K562 (cell line): ENCODE measurements around the gene AGPAT2. TPM values are rescaled to one million over a fixed set of nuclear protein-coding genes. Genes with fewer than 3 reads are reported as not detected.
A peak's percentile ranks its signal among the peaks of the same experiment; 100 is the strongest.

ENCODE experiments used
- BHLHE40 ChIP-seq: IDR thresholded peaks from 2 replicates; pipeline ENCODE4 v1.6.1; 2011; ENCODE audit warnings: low read length, improper control_type of control experiment
- C11orf30 ChIP-seq: fragments of 450-650 bp; IDR thresholded peaks from 2 replicates; pipeline ENCODE4 v1.6.1; 2016; ENCODE audit warnings: low read depth, mild to moderate bottlenecking
- CSDE1 ChIP-seq, 2 experiments: fragments of 450-650 bp; IDR thresholded peaks; 2 replicates each; pipeline ENCODE4 v1.6.1; 2016; ENCODE audit warnings: mild to moderate bottlenecking in 1 of 2
- DPF2 ChIP-seq: fragments of 450-650 bp; IDR thresholded peaks from 2 replicates; pipeline ENCODE4 v1.6.1; 2016
- MBD2 ChIP-seq: sonication (generic); IDR thresholded peaks from 2 replicates; pipeline ENCODE4 v1.6.1; 2016; ENCODE audit warnings: low read depth, borderline replicate concordance
- MYBL2 ChIP-seq, 2 experiments: fragments of 450-650 bp in 1 of 2; sonication (generic) in 1 of 2; formaldehyde crosslinking in 1 of 2; IDR thresholded peaks; 2 replicates each; pipeline versions ENCODE4 v1.6.1 to v1.8.1; 2017 to 2022; ENCODE audit warnings: borderline replicate concordance in 1 of 2, inconsistent platforms in 1 of 2, low read depth in 1 of 2, mild to moderate bottlenecking in 1 of 2, missing genetic modification reagents in 1 of 2, moderate library complexity in 1 of 2
- NFE2L1 ChIP-seq: fragments of 450-650 bp; IDR thresholded peaks from 2 replicates; pipeline ENCODE4 v1.6.1; 2016; ENCODE audit warnings: missing genetic modification characterization, low read depth, mild to moderate bottlenecking, missing compliant biosample characterization, moderate library complexity, borderline replicate concordance
- REST ChIP-seq, 2 experiments: fragments of 450-650 bp; formaldehyde crosslinking in 1 of 2; IDR thresholded peaks; 2 replicates each; pipeline versions ENCODE4 v1.4.0 to v1.6.1; 2014 to 2020; ENCODE audit warnings: mild to moderate bottlenecking in 2 of 2, borderline replicate concordance in 1 of 2, low read depth in 1 of 2
- STAT5A ChIP-seq: IDR thresholded peaks from 2 replicates; pipeline ENCODE4 v1.6.1; 2012; ENCODE audit warnings: low read length, inconsistent platforms, borderline replicate concordance
- STAT6 ChIP-seq: sonication (generic); formaldehyde crosslinking; IDR thresholded peaks from 2 replicates; pipeline ENCODE4 v1.8.1; 2023; ENCODE audit warnings: mild to moderate bottlenecking, missing genetic modification reagents
- TBP ChIP-seq: optimal IDR thresholded peaks from 2 replicates; pipeline ENCODE3; 2011; ENCODE audit warnings: low read depth, low read length, improper control_type of control experiment
- THRA ChIP-seq: fragments of 450-650 bp; IDR thresholded peaks from 2 replicates; pipeline ENCODE4 v1.6.1; 2017; ENCODE audit warnings: mild to moderate bottlenecking, moderate library complexity
- YY1 ChIP-seq, 3 experiments: IDR thresholded peaks; 2 replicates each; pipeline ENCODE4 v1.6.1; 2011; ENCODE audit warnings: low read length in 2 of 3, mild to moderate bottlenecking in 2 of 3, moderate library complexity in 2 of 3, borderline replicate concordance in 1 of 3, control low read depth in 1 of 3, low read depth in 1 of 3; ENCODE audit not compliant: insufficient read depth in 3 of 3, insufficient replicate concordance in 2 of 3, control insufficient read depth in 1 of 3, insufficient read length in 1 of 3; ENCODE audit errors: extremely low read depth in 1 of 3
- ZBTB17 ChIP-seq: fragments of 450-650 bp; formaldehyde crosslinking; IDR thresholded peaks from 2 replicates; pipeline ENCODE4 v1.4.0; 2020; ENCODE audit warnings: mild to moderate bottlenecking
- ZNF444 ChIP-seq: fragments of 250-450 bp; sonication (Bioruptor Pico); IDR thresholded peaks from 2 replicates; pipeline ENCODE4 v1.4.0; 2020; ENCODE audit warnings: mild to moderate bottlenecking, moderate library complexity
- polyA plus RNA-seq, 8 experiments: library from polyadenylated mRNA; depleted of rRNA in 4 of 8; stranded (reverse) in 5 of 8; unstranded in 3 of 8; fragments of >200 nt; fragmentation: Nextera tagmentation in 2 of 8; fragmentation: Illumina TruSeq in 1 of 8; extraction: Ambion mirVana in 2 of 8; extraction: Trizol in 1 of 8; gene quantifications; 2 replicates each; pipeline versions ENCODE4 v1.2.1 to v1.2.3, GENCODE V29; 2011 to 2014; ENCODE audit warnings: inconsistent platforms in 1 of 8, missing spikeins in 1 of 8
- total RNA-seq, 7 experiments: library from RNA; depleted of rRNA in 6 of 7; stranded (reverse); fragments of >200 nt in 6 of 7; fragmentation: Illumina TruSeq in 2 of 7; extraction: Trizol in 2 of 7; gene quantifications; 2 replicates each; pipeline versions ENCODE4 v1.2.1 to v1.2.3, GENCODE V29; 2011 to 2021; ENCODE audit warnings: low replicate concordance in 1 of 7

AGPAT2 gene
- total and polyA plus RNA-seq, 9 of the 15 experiments (the other 6 are each of a cell fraction or from before 2014, with no cell fraction given) = 0.13 to 54.5 (median 23.9) TPM

- TF ChIP-seq REST (IDR thresholded peaks at IDR 0.05; ENCODE audit: borderline replicate concordance) (peak; percentile 18; the same call in 1 of the 2 replicates), REST (CRISPR knock-in tag; IDR thresholded peaks at IDR 0.05; ENCODE audit: low read depth) (peak; percentile 77), TBP (no peak), STAT5A (peak; percentile 14; the same call in 1 of the 2 replicates), MYBL2 (IDR thresholded peaks at IDR 0.05; ENCODE audit: low read depth) (no peak), MYBL2 (CRISPR knock-in tag; IDR thresholded peaks at IDR 0.05; ENCODE audit: borderline replicate concordance) (no peak), NFE2L1 (tag) (no peak), ZNF444 (CRISPR knock-in tag) (no peak), ZBTB17 (CRISPR knock-in tag) (peak; percentile 82; the same call in 1 of the 2 replicates), MBD2 (peak; percentile 93), YY1 (IDR thresholded peaks at IDR 0.05; ENCODE audit: borderline replicate concordance in 1 of 3, control insufficient read depth in 1 of 3, extremely low read depth in 1 of 3, insufficient read depth in 3 of 3, insufficient read length in 1 of 3, insufficient replicate concordance in 2 of 3, low read depth in 1 of 3, low read length in 2 of 3) (peak in 2 of 3 experiments; percentile 80 to 84), BHLHE40 (peak; percentile 93), THRA (no peak), C11orf30 (peak; percentile 92), STAT6 (CRISPR knock-in tag) (peak; percentile 88; the same call in 1 of the 2 replicates), CSDE1 (IDR thresholded peaks at IDR 0.05) (no peak; a peak in 1 of 4 replicates), DPF2 (no peak)
Observed at GRCh38 chr9:136728080-136728547, 40.9 kb upstream of the AGPAT2 start (continued).
